Astrocyte (in vitro differentiated cells and primary cell): Measurements from ENCODE around the gene DYRK1A. TPM values are rescaled to one million over a fixed set of nuclear protein-coding genes. Genes with fewer than 3 reads are reported as not detected.

Source experiments
- DNase-seq: peaks from one replicate; pipeline ENCODE4 v3.0.0-alpha.2; 2010; ENCODE audit warnings: low read depth
- FAIRE-seq: peaks from 2 replicates; lab custom pipeline; 2011; peaks lifted over from hg19 to GRCh38; lab: Jason Lieb, UNC
- H2AFZ ChIP-seq: 2 replicates; pipeline ENCODE4 v1.6.0; 2012; ENCODE audit warnings: low read depth, low read length, inconsistent platforms
- H3K27ac ChIP-seq: 2 replicates; pipeline ENCODE4 v1.5.1; 2011; ENCODE audit warnings: low read depth, low read length, inconsistent platforms
- H3K27me3 ChIP-seq: 2 replicates; pipeline ENCODE4 v1.6.0; 2011; ENCODE audit warnings: low read length, inconsistent platforms; ENCODE audit not compliant: insufficient read depth
- H3K36me3 ChIP-seq: 2 replicates; pipeline ENCODE4 v1.5.1; 2011; ENCODE audit warnings: low read length, inconsistent platforms; ENCODE audit not compliant: insufficient read depth
- H3K4me1 ChIP-seq: 2 replicates; pipeline ENCODE4 v1.5.1; 2011; ENCODE audit warnings: low read length, inconsistent platforms; ENCODE audit not compliant: insufficient read depth
- H3K4me2 ChIP-seq: 2 replicates; pipeline ENCODE4 v1.6.0; 2012; ENCODE audit warnings: low read length, inconsistent platforms
- H3K4me3 ChIP-seq: 2 replicates; pipeline ENCODE4 v1.5.1; 2011; ENCODE audit warnings: low read depth, mild to moderate bottlenecking, low read length, inconsistent platforms; ENCODE audit not compliant: insufficient read depth
- H3K79me2 ChIP-seq: 2 replicates; pipeline ENCODE4 v1.6.0; 2012; ENCODE audit warnings: mild to moderate bottlenecking, low read length, inconsistent platforms; ENCODE audit not compliant: insufficient read depth
- H3K9ac ChIP-seq: 2 replicates; pipeline ENCODE4 v1.6.0; 2012; ENCODE audit warnings: mild to moderate bottlenecking, low read length, inconsistent platforms
- H3K9me3 ChIP-seq: 2 replicates; pipeline ENCODE4 v1.5.1; 2012; ENCODE audit warnings: low read depth, mild to moderate bottlenecking, low read length, inconsistent platforms; ENCODE audit not compliant: insufficient read depth
- H4K20me1 ChIP-seq: 2 replicates; pipeline ENCODE4 v1.6.0; 2012; ENCODE audit warnings: low read length, inconsistent platforms; ENCODE audit not compliant: insufficient read depth
- H3K27ac Mint-ChIP-seq: one replicate; pipeline ENCODE4 v1.8.0; 2021; ENCODE audit warnings: mild to moderate bottlenecking, mixed read lengths; ENCODE audit not compliant: unreplicated experiment
- H3K27me3 Mint-ChIP-seq: one replicate; pipeline ENCODE4 v1.8.0; 2021; ENCODE audit warnings: low read depth, mixed read lengths; ENCODE audit not compliant: unreplicated experiment
- H3K36me3 Mint-ChIP-seq: one replicate; pipeline ENCODE4 v1.8.0; 2021; ENCODE audit warnings: low read depth, mixed read lengths; ENCODE audit not compliant: unreplicated experiment
- H3K4me1 Mint-ChIP-seq: one replicate; pipeline ENCODE4 v1.8.0; 2021; ENCODE audit warnings: low read depth, mixed read lengths; ENCODE audit not compliant: unreplicated experiment
- H3K4me3 Mint-ChIP-seq: one replicate; pipeline ENCODE4 v1.8.0; 2021; ENCODE audit warnings: mild to moderate bottlenecking, moderate library complexity, mixed read lengths; ENCODE audit not compliant: unreplicated experiment
- H3K9me3 Mint-ChIP-seq: one replicate; pipeline ENCODE4 v1.8.0; 2021; ENCODE audit warnings: mild to moderate bottlenecking, mixed read lengths; ENCODE audit not compliant: unreplicated experiment
- CTCF ChIP-seq: IDR thresholded peaks from 2 replicates; pipeline ENCODE4 v1.5.1; 2011; ENCODE audit warnings: low read depth, mild to moderate bottlenecking, inconsistent platforms, low read length, moderate library complexity; ENCODE audit not compliant: insufficient read depth
- EZH2 ChIP-seq: IDR thresholded peaks from 2 replicates; pipeline ENCODE4 v1.6.1; 2012; ENCODE audit warnings: mild to moderate bottlenecking, low read length, inconsistent platforms; ENCODE audit not compliant: insufficient read depth
- total RNA-seq: library from RNA; stranded (reverse); gene quantifications from 2 replicates; pipeline ENCODE4 v1.2.1, GENCODE V29; 2021

The DYRK1A gene
- total RNA-seq, 1 donor from 2014 or later: 44.6 TPM

GRCh38 chr21:37443683-37444082 lies 77.1 kb downstream of the DYRK1A start:
- no peak overlapping the region for H3K4me3 Mint-ChIP-seq
- Histone ChIP-seq H4K20me1 (peaks cover 77% of the 10 kb centered on the region), H3K4me2 (no peak overlapping the region), H3K4me1 (peaks cover 9% of the 10 kb centered on the region), H3K9ac (no peak overlapping the region), H3K36me3 (no peaks in the 10 kb centered on the region), H3K27ac (no peak overlapping the region), H2AFZ (no peak overlapping the region), H3K79me2 (peaks cover 99% of the 10 kb centered on the region), H3K4me3 (no peak overlapping the region), H3K9me3 (no peaks in the 10 kb centered on the region), H3K27me3 (no peaks in the 10 kb centered on the region)
- no peak for TF ChIP-seq CTCF
- no peak for TF ChIP-seq EZH2
- H3K27me3 Mint-ChIP-seq: no peaks in the 10 kb centered on the region
- peaks cover 2% of the 10 kb centered on the region for H3K9me3 Mint-ChIP-seq
- H3K36me3 Mint-ChIP-seq: peaks cover 7% of the 10 kb centered on the region
- DNase-seq (no peak), FAIRE-seq (no peak)
- H3K27ac Mint-ChIP-seq: no peak overlapping the region
- H3K4me1 Mint-ChIP-seq: peaks cover 29% of the 10 kb centered on the region

GRCh38 chr21:37445228-37445627 lies 78.7 kb downstream of the DYRK1A start:
- DNase-seq (peak; percentile 74), FAIRE-seq (peak; percentile 13)
- H3K4me3 ChIP-seq: no peak overlapping the region
- H3K9me3 ChIP-seq: no peaks in the 10 kb centered on the region
- Mint-ChIP-seq H3K4me3 (no peak overlapping the region), H3K27ac (no peak overlapping the region), H3K36me3 (peaks cover 5% of the 10 kb centered on the region), H3K27me3 (no peaks in the 10 kb centered on the region), H3K4me1 (peaks cover 39% of the 10 kb centered on the region), H3K9me3 (no peaks in the 10 kb centered on the region)
- H2AFZ ChIP-seq: no peak overlapping the region
- H3K79me2 ChIP-seq: peaks cover 99% of the 10 kb centered on the region
- no peaks in the 10 kb centered on the region for H3K27me3 ChIP-seq
- no peak overlapping the region for H3K9ac ChIP-seq
- no peaks in the 10 kb centered on the region for H3K36me3 ChIP-seq
- no peak overlapping the region for H3K27ac ChIP-seq
- H3K4me2 ChIP-seq: peak overlapping the region; percentile 45
- peaks cover 14% of the 10 kb centered on the region for H3K4me1 ChIP-seq
- H4K20me1 ChIP-seq: peaks cover 83% of the 10 kb centered on the region
- TF ChIP-seq CTCF (no peak), EZH2 (no peak)

DNA sequence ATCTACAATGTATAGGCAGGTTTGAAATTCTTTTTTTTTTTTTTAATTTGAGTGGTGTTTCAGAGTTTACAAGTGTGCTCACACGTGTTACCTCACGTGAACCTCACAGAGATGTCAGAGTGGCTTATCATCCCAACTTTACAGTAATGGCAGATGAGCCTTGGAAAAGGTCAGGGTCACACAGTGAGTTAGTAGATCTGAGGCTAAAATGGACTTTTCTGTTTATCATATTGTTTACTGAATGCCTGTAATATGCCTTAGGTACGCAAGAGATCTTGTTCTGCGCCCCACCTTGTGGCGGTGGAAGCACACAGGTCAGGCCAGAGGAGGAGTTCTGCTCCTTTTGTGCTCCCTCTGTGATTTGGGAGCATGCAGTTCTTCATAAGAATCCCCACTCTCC lies 80.0 kb downstream of the DYRK1A start:
- Histone ChIP-seq H3K27ac (no peak overlapping the region), H3K36me3 (no peaks in the 10 kb centered on the region), H2AFZ (no peak overlapping the region), H3K9ac (no peak overlapping the region), H3K79me2 (peaks cover 93% of the 10 kb centered on the region), H3K4me3 (no peak overlapping the region), H4K20me1 (peaks cover 79% of the 10 kb centered on the region), H3K9me3 (no peaks in the 10 kb centered on the region), H3K4me1 (peaks cover 24% of the 10 kb centered on the region), H3K4me2 (no peak overlapping the region), H3K27me3 (no peaks in the 10 kb centered on the region)
- TF ChIP-seq CTCF (no peak), EZH2 (no peak)
- FAIRE-seq (no peak), DNase-seq (no peak)
- Mint-ChIP-seq H3K27ac (peak overlapping the region; percentile 43), H3K36me3 (peaks cover 7% of the 10 kb centered on the region), H3K4me1 (peaks cover 46% of the 10 kb centered on the region), H3K4me3 (no peak overlapping the region), H3K9me3 (no peaks in the 10 kb centered on the region), H3K27me3 (no peaks in the 10 kb centered on the region)
